ENCODE data around the gene IMPG2. TPM values are rescaled to one million over a fixed set of nuclear protein-coding genes. Genes with fewer than 3 reads are reported as not detected.

IMPG2 gene
- total and polyA plus RNA-seq, 2 donors (not counting 1 experiment from before 2014, with no cell fraction given), result 0.21 to 0.44 TPM

DNA sequence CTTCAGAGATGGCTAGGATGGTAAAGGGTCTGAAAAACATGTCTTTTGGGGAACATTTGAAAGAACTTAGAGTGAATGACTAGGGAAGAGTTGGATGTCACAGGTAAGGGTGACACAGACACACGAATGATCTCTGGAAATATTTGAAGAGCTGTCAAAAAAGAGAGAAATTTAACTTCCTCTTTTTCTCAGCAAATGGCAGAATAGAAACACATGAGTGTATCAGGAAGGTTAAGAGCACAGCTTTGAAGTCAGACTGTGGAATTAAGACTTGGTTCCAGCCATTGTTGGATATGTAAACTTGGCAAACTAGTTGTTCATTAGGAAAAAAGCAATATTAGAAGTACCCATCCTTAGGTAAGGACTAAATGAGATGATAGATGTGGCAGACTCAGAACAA is 117.7 kb downstream of the IMPG2 start:
- Histone ChIP-seq H4K20me1 (ENCODE audit: control insufficient read depth, insufficient read depth, low read length, poor library complexity, severe bottlenecking) (no peaks in the 10 kb centered on the region), H3K4me2 (replicated peaks; ENCODE audit: low read depth, low read length, poor library complexity, severe bottlenecking) (no peak overlapping the region), H3K4me1 (ENCODE audit: control insufficient read depth in 2 of 2, insufficient read depth in 2 of 2, low read length in 2 of 2) (no peaks in the 10 kb centered on the region), H2AFZ (ENCODE audit: insufficient read depth, low read depth, low read length, poor library complexity, severe bottlenecking) (no peak overlapping the region), H3K27ac (ENCODE audit: low read length in 2 of 2) (no peak overlapping the region), H3K9me3 (ENCODE audit: control extremely low read depth in 1 of 3, control insufficient read depth in 2 of 3, insufficient read depth in 1 of 3, low read length in 2 of 3) (no peaks in the 10 kb centered on the region), H3K9ac (ENCODE audit: low read length) (no peak overlapping the region), H3K27me3 (replicated peaks in 1 of 4; ENCODE audit: control extremely low read depth in 1 of 4, control insufficient read depth in 3 of 4, insufficient read depth in 4 of 4, low read length in 3 of 4) (peaks cover 0 to 4% (median 2%) of the 10 kb centered on the region in 4 experiments), H3K79me2 (ENCODE audit: control insufficient read depth, insufficient read depth, low read length) (no peaks in the 10 kb centered on the region), H3K4me3 (ENCODE audit: control extremely low read depth in 1 of 5, extremely low read depth in 1 of 5, insufficient read depth in 1 of 5, low read depth in 2 of 5, low read length in 4 of 5) (no peak overlapping the region), H3K36me3 (replicated peaks in 1 of 2; ENCODE audit: control extremely low read depth in 1 of 2, control insufficient read depth in 1 of 2, extremely low read depth in 1 of 2, insufficient read depth in 2 of 2, low read length in 1 of 2) (no peaks in the 10 kb centered on the region)
- ChIA-PET POLR2A (no interaction called here), CTCF (no interaction called here)
- H3K4me3 Mint-ChIP-seq, result no peak overlapping the region
- TF ChIP-seq CTCF (IDR thresholded peaks at IDR 0.05), result no peak
- TF ChIP-seq EZH2 (IDR thresholded peaks at IDR 0.05; ENCODE audit: borderline replicate concordance, insufficient read depth, low read depth, low read length, poor library complexity, severe bottlenecking), result no peak
- H3K27ac Mint-ChIP-seq, result no peak overlapping the region
- H3K27me3 Mint-ChIP-seq, result peaks cover 25% of the 10 kb centered on the region
- 20% methylated on average over 1 of the region's 1 CpG for WGBS (ENCODE audit: insufficient coverage)
- intact Hi-C loops (cut with micrococcal nuclease), result no loop called here
- no peaks in the 10 kb centered on the region for H3K9me3 Mint-ChIP-seq (ENCODE audit: insufficient read depth)
- no peak for ATAC-seq (ENCODE audit: low read depth)
- H3K4me1 Mint-ChIP-seq, result peaks cover 2% of the 10 kb centered on the region
- no peak for DNase-seq

GRCh38 chr3:101200461-101200860 is 119.9 kb downstream of the IMPG2 start:
- Histone ChIP-seq H2AFZ (ENCODE audit: insufficient read depth, low read depth, low read length, poor library complexity, severe bottlenecking) (no peak overlapping the region), H3K79me2 (ENCODE audit: control insufficient read depth, insufficient read depth, low read length) (no peaks in the 10 kb centered on the region), H3K9ac (ENCODE audit: low read length) (no peak overlapping the region), H4K20me1 (ENCODE audit: control insufficient read depth, insufficient read depth, low read length, poor library complexity, severe bottlenecking) (no peaks in the 10 kb centered on the region), H3K27ac (ENCODE audit: low read length in 2 of 2) (no peak overlapping the region), H3K27me3 (replicated peaks in 1 of 4; ENCODE audit: control extremely low read depth in 1 of 4, control insufficient read depth in 3 of 4, insufficient read depth in 4 of 4, low read length in 3 of 4) (peaks cover 0 to 4% (median 2%) of the 10 kb centered on the region in 4 experiments), H3K4me3 (ENCODE audit: control extremely low read depth in 1 of 5, extremely low read depth in 1 of 5, insufficient read depth in 1 of 5, low read depth in 2 of 5, low read length in 4 of 5) (no peak overlapping the region), H3K4me2 (replicated peaks; ENCODE audit: low read depth, low read length, poor library complexity, severe bottlenecking) (no peak overlapping the region), H3K36me3 (replicated peaks in 1 of 2; ENCODE audit: control extremely low read depth in 1 of 2, control insufficient read depth in 1 of 2, extremely low read depth in 1 of 2, insufficient read depth in 2 of 2, low read length in 1 of 2) (no peaks in the 10 kb centered on the region), H3K4me1 (ENCODE audit: control insufficient read depth in 2 of 2, insufficient read depth in 2 of 2, low read length in 2 of 2) (no peaks in the 10 kb centered on the region), H3K9me3 (ENCODE audit: control extremely low read depth in 1 of 3, control insufficient read depth in 2 of 3, insufficient read depth in 1 of 3, low read length in 2 of 3) (no peaks in the 10 kb centered on the region)
- WGBS (ENCODE audit: insufficient coverage), result 20% methylated on average over 1 of the region's 3 CpGs
- ChIA-PET POLR2A (no interaction called here), CTCF (no interaction called here)
- peaks cover 25% of the 10 kb centered on the region for H3K27me3 Mint-ChIP-seq
- peaks cover 2% of the 10 kb centered on the region for H3K4me1 Mint-ChIP-seq
- no peaks in the 10 kb centered on the region for H3K9me3 Mint-ChIP-seq (ENCODE audit: insufficient read depth)
- H3K4me3 Mint-ChIP-seq, result no peak overlapping the region
- intact Hi-C loops (cut with micrococcal nuclease), result no loop called here
- TF ChIP-seq EZH2 (IDR thresholded peaks at IDR 0.05; ENCODE audit: borderline replicate concordance, insufficient read depth, low read depth, low read length, poor library complexity, severe bottlenecking) (no peak), CTCF (IDR thresholded peaks at IDR 0.05) (no peak)
- no peak for ATAC-seq (ENCODE audit: low read depth)
- DNase-seq, result no peak
- no peak overlapping the region for H3K27ac Mint-ChIP-seq
